K562 (cell line): Measurements from ENCODE around the gene CCNQ. TPM values are rescaled to one million over a fixed set of nuclear protein-coding genes. Genes with fewer than 3 reads are reported as not detected.

Experiments
- ATAC-seq: fragments of 200-7000 bp; cut with Tn5 transposase; 3 replicates; pipeline ENCODE4 v1.9.1; 2020; ENCODE audit warnings: moderate library complexity
- BruUV-seq: library from RNA; stranded (reverse); fragments of 400-500 nt; replicated peaks from 2 replicates; lab custom pipeline; 2021; lab: Mats Ljungman, UMichigan
- CTCF ChIA-PET: fragments of 300-600 bp; formaldehyde crosslinking; extraction: SDS; loops from one replicate; lab custom pipeline; 2021; ENCODE audit warnings: low intra/inter-chr PET ratio; lab: Yijun Ruan, JAX
- POLR2A ChIA-PET: fragments of 300-600, 350-650 bp; sonication (Branson Sonifier 250); formaldehyde crosslinking; extraction: SDS; loops from one replicate; lab custom pipeline; 2021; ENCODE audit warnings: antibody characterized with exemption, inconsistent platforms; lab: Yijun Ruan, JAX
- DNase-seq, 4 experiments: peaks; one replicate each; pipeline versions ENCODE4 v3.0.0 to v3.0.0-alpha.2; 2011 to 2018; ENCODE audit warnings: low spot score in 3 of 4, mixed read lengths in 3 of 4; ENCODE audit errors: extremely low read depth in 1 of 4
- FAIRE-seq: peaks from 2 replicates; lab custom pipeline; 2011; peaks lifted over from hg19 to GRCh38; lab: Jason Lieb, UNC
- H2AFZ ChIP-seq: 2 replicates; pipeline ENCODE4 v1.6.0; 2011; ENCODE audit warnings: low read depth, low read length, control low read depth, inconsistent platforms
- H3K27ac ChIP-seq: fragments of 200-600 bp; 3 replicates; pipeline ENCODE4 v1.8.0; 2011; ENCODE audit warnings: low read depth, mild to moderate bottlenecking, control low read depth, inconsistent platforms, low read length, moderate library complexity, mixed read lengths; ENCODE audit errors: extremely low read depth
- H3K27me3 ChIP-seq, 2 experiments: fragments of 300-600 bp in 1 of 2; 2 replicates in 1 of 2; 3 replicates in 1 of 2; pipeline versions ENCODE4 v1.6.0 to v1.8.0; 2011; ENCODE audit warnings: inconsistent platforms in 2 of 2, low read length in 2 of 2, mild to moderate bottlenecking in 1 of 2, mixed read lengths in 1 of 2, moderate library complexity in 1 of 2; ENCODE audit not compliant: control insufficient read depth in 2 of 2, insufficient read depth in 2 of 2
- H3K36me3 ChIP-seq: fragments of 300-600 bp; 3 replicates; pipeline ENCODE4 v1.8.0; 2011; ENCODE audit warnings: mild to moderate bottlenecking, low read length, inconsistent platforms; ENCODE audit not compliant: control insufficient read depth, insufficient read depth
- H3K4me1 ChIP-seq, 2 experiments: fragments of 200-600 bp in 1 of 2; replicated peaks in 1 of 2; 2 replicates in 1 of 2; 3 replicates in 1 of 2; pipeline versions ENCODE4 v1.5.1 to v1.8.0; 2011; ENCODE audit warnings: inconsistent platforms in 2 of 2, low read length in 2 of 2, mild to moderate bottlenecking in 1 of 2, mixed read lengths in 1 of 2, moderate library complexity in 1 of 2; ENCODE audit not compliant: control insufficient read depth in 2 of 2, insufficient read depth in 2 of 2
- H3K4me2 ChIP-seq: 2 replicates; pipeline ENCODE4 v1.6.1; 2011; ENCODE audit warnings: low read length, control low read depth, inconsistent platforms, mixed read lengths; ENCODE audit not compliant: insufficient read depth
- H3K4me3 ChIP-seq: fragments of 200-600 bp; sonication (generic), shearing (Covaris generic); 2 replicates; pipeline ENCODE4 v1.5.1; 2016; ENCODE audit warnings: control low read depth, inconsistent platforms
- H3K79me2 ChIP-seq: fragments of 200-600 bp; 3 replicates; pipeline ENCODE4 v1.8.0; 2011; ENCODE audit warnings: low read length, inconsistent platforms; ENCODE audit not compliant: control insufficient read depth, insufficient read depth
- H3K9ac ChIP-seq, 2 experiments: 2 replicates each; pipeline versions ENCODE4 v1.6.0 to v1.6.1; 2011; ENCODE audit warnings: low read depth in 2 of 2, low read length in 2 of 2, control low read depth in 1 of 2, inconsistent platforms in 1 of 2, mild to moderate bottlenecking in 1 of 2, mixed read lengths in 1 of 2; ENCODE audit not compliant: insufficient read depth in 1 of 2
- H3K9me1 ChIP-seq: one replicate; pipeline ENCODE4 v1.6.0; 2011; ENCODE audit warnings: inconsistent platforms, mild to moderate bottlenecking, low read length, moderate library complexity; ENCODE audit not compliant: control insufficient read depth, insufficient read depth
- H3K9me3 ChIP-seq: replicated peaks from 2 replicates; pipeline ENCODE4 v1.5.1; 2011; ENCODE audit warnings: low read depth, low read length, inconsistent platforms; ENCODE audit not compliant: control insufficient read depth, insufficient read depth
- H4K20me1 ChIP-seq: replicated peaks from 2 replicates; pipeline ENCODE4 v1.6.1; 2011; ENCODE audit warnings: low read length, inconsistent platforms, mixed read lengths; ENCODE audit not compliant: control insufficient read depth, insufficient read depth
- BDP1 ChIP-seq: IDR thresholded peaks from 3 replicates; pipeline ENCODE4 v1.6.1; 2011; ENCODE audit not compliant: insufficient read length, insufficient read depth
- GTF2E2 ChIP-seq: fragments of 200-800 bp; sonication (Bioruptor generic); IDR thresholded peaks from 2 replicates; pipeline ENCODE4 v1.6.1; 2016; ENCODE audit warnings: missing genetic modification characterization, missing compliant biosample characterization
- NFIX ChIP-seq: fragments of 250-450 bp; sonication (Bioruptor Pico); IDR thresholded peaks from 2 replicates; pipeline ENCODE4 v1.4.0; 2020; ENCODE audit warnings: low read depth, mild to moderate bottlenecking, moderate library complexity
- NKRF ChIP-seq: fragments of 450-650 bp; IDR thresholded peaks from 2 replicates; pipeline ENCODE4 v1.6.1; 2016; ENCODE audit warnings: borderline replicate concordance
- TEAD1 ChIP-seq, 2 experiments: fragments of 450-650 bp in 1 of 2; sonication (generic) in 1 of 2; formaldehyde crosslinking; IDR thresholded peaks; 2 replicates each; pipeline versions ENCODE4 v1.4.0 to v1.8.0; 2020 to 2022; ENCODE audit warnings: mild to moderate bottlenecking in 2 of 2, missing genetic modification reagents in 1 of 2
- TRIM28 ChIP-seq: fragments of 450-650 bp; IDR thresholded peaks from 2 replicates; pipeline ENCODE4 v1.6.1; 2017
- ZBTB11 ChIP-seq, 3 experiments: fragments of 200-800 bp in 1 of 3; fragments of 250-450 bp in 1 of 3; fragments of 450-650 bp in 1 of 3; sonication (Bioruptor Pico) in 1 of 3; sonication (Bioruptor generic) in 1 of 3; formaldehyde crosslinking in 1 of 3; IDR thresholded peaks; 2 replicates each; pipeline versions ENCODE4 v1.6.1 to v1.8.0; 2016 to 2022; ENCODE audit warnings: mild to moderate bottlenecking in 2 of 3, missing genetic modification characterization in 2 of 3, missing compliant biosample characterization in 1 of 3, moderate library complexity in 1 of 3
- ZHX1 ChIP-seq: fragments of 150-350 bp; conservative IDR thresholded peaks from 2 replicates; pipeline ENCODE4 v1.6.1; 2014; ENCODE audit warnings: low read length
- ZNF134 ChIP-seq: fragments of 250-450 bp; sonication (Bioruptor Pico); conservative IDR thresholded peaks from 2 replicates; pipeline ENCODE4 v1.4.0; 2020
- ZNF584 ChIP-seq: fragments of 200-800 bp; sonication (Bioruptor generic); IDR thresholded peaks from 2 replicates; pipeline ENCODE4 v1.6.1; 2016; ENCODE audit warnings: low read depth, mild to moderate bottlenecking, missing genetic modification characterization, missing compliant biosample characterization
- whole genome bisulfite sequencing: fragments of 100-300 bp; shearing (Covaris generic); methylation state at CpG from one replicate; pipeline ENCODE4 v1.1.6; 2016; ENCODE audit warnings: low coverage, mixed read lengths; ENCODE audit not compliant: insufficient coverage; ENCODE audit errors: missing lambda C conversion rate; 5-methylcytosine and 5-hydroxymethylcytosine counted together
- in situ Hi-C: fragments of 300-500 bp; cut with MboI; formaldehyde crosslinking; loops from 4 replicates; pipeline ENCODE4 v1.15.0; 2018; ENCODE audit warnings: inconsistent platforms, mixed read lengths
- intact Hi-C: fragments of 100-400 bp; cut with micrococcal nuclease; formaldehyde crosslinking; loops from 2 replicates; pipeline ENCODE4 v1.14.2; 2022
- polyA plus RNA-seq, 8 experiments: library from polyadenylated mRNA; depleted of rRNA in 4 of 8; stranded (reverse) in 5 of 8; unstranded in 3 of 8; fragments of >200 nt; fragmentation: Nextera tagmentation in 2 of 8; fragmentation: Illumina TruSeq in 1 of 8; extraction: Ambion mirVana in 2 of 8; extraction: Trizol in 1 of 8; gene quantifications; 2 replicates each; pipeline versions ENCODE4 v1.2.1 to v1.2.3, GENCODE V29; 2011 to 2014; ENCODE audit warnings: inconsistent platforms in 1 of 8, missing spikeins in 1 of 8
- total RNA-seq, 7 experiments: library from RNA; depleted of rRNA in 6 of 7; stranded (reverse); fragments of >200 nt in 6 of 7; fragmentation: Illumina TruSeq in 2 of 7; extraction: Trizol in 2 of 7; gene quantifications; 2 replicates each; pipeline versions ENCODE4 v1.2.1 to v1.2.3, GENCODE V29; 2011 to 2021; ENCODE audit warnings: low replicate concordance in 1 of 7

The CCNQ gene
- total and polyA plus RNA-seq, 9 of the 15 experiments (the other 6 are each of a cell fraction or from before 2014, with no cell fraction given): 0.92 to 53.8 (median 25.3) TPM

- in situ Hi-C loops: loop anchor here (5.0 kb wide), 1 partner anchor 52 kb away; no protein-coding TSS in a partner anchor
- DNase-seq (no peak), ATAC-seq (no peak), FAIRE-seq (no peak)
- POLR2A ChIA-PET: interaction anchor here (0.6 kb wide), 2 partner anchors 15 to 23 kb away, joined by 3 read pairs; no protein-coding TSS in a partner anchor
- TF ChIP-seq NKRF: no peak
- TF ChIP-seq ZNF584 (CRISPR knock-in tag): no peak
- no peak for TF ChIP-seq NFIX (CRISPR knock-in tag)
- TF ChIP-seq TRIM28: no peak
- no peak for TF ChIP-seq TEAD1 (CRISPR knock-in tag; IDR thresholded peaks at IDR 0.05)
- TF ChIP-seq GTF2E2: no peak
- no peak for TF ChIP-seq ZBTB11 (CRISPR knock-in tag; IDR thresholded peaks at IDR 0.05)
- no peak for TF ChIP-seq BDP1
- no peak for TF ChIP-seq ZHX1
- no peak for TF ChIP-seq ZNF134 (CRISPR knock-in tag)
- Histone ChIP-seq H3K9ac (no peak overlapping the region), H2AFZ (no peak overlapping the region), H3K4me3 (no peak overlapping the region), H4K20me1 (no peaks in the 10 kb centered on the region), H3K4me2 (no peak overlapping the region), H3K79me2 (no peaks in the 10 kb centered on the region), H3K27me3 (peaks cover 7 to 33% of the 10 kb centered on the region in 2 experiments), H3K9me3 (no peaks in the 10 kb centered on the region), H3K27ac (no peak overlapping the region), H3K4me1 (peaks cover 0 to 13% of the 10 kb centered on the region in 2 experiments; a peak in 2 of 5 replicates), H3K9me1 (no peaks in the 10 kb centered on the region), H3K36me3 (no peaks in the 10 kb centered on the region)
- no TSS peak for BruUV-seq
- 0% methylated on average over 6 of the region's 6 CpGs for WGBS
- CTCF ChIA-PET: no interaction called here
- intact Hi-C loops: loop anchor here (5.0 kb wide), 1 partner anchor 32 kb away; the partner anchor contains the start of gene DUSP9
These were observed 15.9 kb upstream of the CCNQ start for GRCh38 chrX:153614818-153615217.
